DND-41 (cell line): ENCODE results near the gene FLRT2.

Experiments used
- EZH2 ChIP-seq: IDR thresholded peaks from 3 replicates; pipeline ENCODE4 v1.6.1; 2012; ENCODE audit warnings: borderline replicate concordance, low read depth, mild to moderate bottlenecking, moderate library complexity, low read length, inconsistent platforms; ENCODE audit not compliant: severe bottlenecking
- TF ChIP-seq, protein P1 (sequence below): IDR thresholded peaks from 2 replicates; pipeline ENCODE4 v1.5.1; 2012; ENCODE audit warnings: borderline replicate concordance, low read length, moderate library complexity, mild to moderate bottlenecking; ENCODE audit not compliant: poor library complexity, severe bottlenecking; ENCODE audit errors: extremely low read depth

DNA sequence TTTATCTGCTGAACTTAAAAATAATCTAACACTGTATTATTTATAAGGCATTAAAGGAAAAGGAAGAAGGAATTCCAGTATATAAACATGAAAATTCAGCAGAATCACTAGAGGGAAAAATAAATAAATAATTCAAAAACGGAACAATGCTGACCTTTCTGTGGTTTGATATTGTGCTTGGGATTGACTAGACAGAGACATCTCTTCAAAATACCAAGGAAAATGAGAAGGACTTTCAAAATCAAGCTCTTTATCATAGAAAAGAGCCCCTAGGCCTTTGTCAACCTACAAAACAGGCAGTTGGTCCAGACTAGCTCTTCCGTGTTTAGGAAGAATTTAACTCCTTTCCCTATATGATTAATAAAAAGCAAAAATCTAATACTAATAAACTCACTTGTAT lies 6.3 kb upstream of the FLRT2 start:
- TF ChIP-seq, protein P1, sequence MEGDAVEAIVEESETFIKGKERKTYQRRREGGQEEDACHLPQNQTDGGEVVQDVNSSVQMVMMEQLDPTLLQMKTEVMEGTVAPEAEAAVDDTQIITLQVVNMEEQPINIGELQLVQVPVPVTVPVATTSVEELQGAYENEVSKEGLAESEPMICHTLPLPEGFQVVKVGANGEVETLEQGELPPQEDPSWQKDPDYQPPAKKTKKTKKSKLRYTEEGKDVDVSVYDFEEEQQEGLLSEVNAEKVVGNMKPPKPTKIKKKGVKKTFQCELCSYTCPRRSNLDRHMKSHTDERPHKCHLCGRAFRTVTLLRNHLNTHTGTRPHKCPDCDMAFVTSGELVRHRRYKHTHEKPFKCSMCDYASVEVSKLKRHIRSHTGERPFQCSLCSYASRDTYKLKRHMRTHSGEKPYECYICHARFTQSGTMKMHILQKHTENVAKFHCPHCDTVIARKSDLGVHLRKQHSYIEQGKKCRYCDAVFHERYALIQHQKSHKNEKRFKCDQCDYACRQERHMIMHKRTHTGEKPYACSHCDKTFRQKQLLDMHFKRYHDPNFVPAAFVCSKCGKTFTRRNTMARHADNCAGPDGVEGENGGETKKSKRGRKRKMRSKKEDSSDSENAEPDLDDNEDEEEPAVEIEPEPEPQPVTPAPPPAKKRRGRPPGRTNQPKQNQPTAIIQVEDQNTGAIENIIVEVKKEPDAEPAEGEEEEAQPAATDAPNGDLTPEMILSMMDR: no peak
- no peak for TF ChIP-seq EZH2
